Activated T-cell treated with anti-CD3 and anti-CD28 coated beads, Interleukin-2, amount 50 U/mL, for 4 hours (primary cell): Measurements from ENCODE around the gene IQGAP1. TPM values are rescaled to one million over a fixed set of nuclear protein-coding genes. Genes with fewer than 3 reads are reported as not detected.

ENCODE experiments used
- ATAC-seq, 2 donors: fragments of 200-7000 bp; cut with Tn5 transposase; one replicate each; pipeline ENCODE4 v1.10.0; 2021
- DNase-seq: peaks from one replicate; pipeline ENCODE4 v3.0.0-alpha.2; 2020
- H3K27me3 Mint-ChIP-seq: one replicate; pipeline ENCODE4 v1.8.0; 2021; ENCODE audit warnings: low read depth, mixed read lengths
- H3K36me3 Mint-ChIP-seq: one replicate; pipeline ENCODE4 v1.8.0; 2022; ENCODE audit warnings: mixed read lengths; ENCODE audit not compliant: insufficient read depth
- H3K4me1 Mint-ChIP-seq: one replicate; pipeline ENCODE4 v1.8.0; 2021; ENCODE audit warnings: low read depth, mixed read lengths
- H3K4me3 Mint-ChIP-seq: one replicate; pipeline ENCODE4 v1.8.0; 2021; ENCODE audit warnings: mild to moderate bottlenecking, moderate library complexity, mixed read lengths
- H3K9me3 Mint-ChIP-seq: one replicate; pipeline ENCODE4 v1.8.0; 2021; ENCODE audit warnings: mixed read lengths
- total RNA-seq, 3 donors: library from RNA; stranded (reverse); gene quantifications; one replicate each; pipeline ENCODE4 v1.2.1, GENCODE V29; 2021

Gene IQGAP1
- total RNA-seq, 3 donors from 2014 or later = 83.1 to 96.0 (median 91.4) TPM

GRCh38 chr15:90389513-90389912, 1.5 kb downstream of the IQGAP1 start:
- H3K27me3 Mint-ChIP-seq = no peaks in the 10 kb centered on the region
- H3K4me1 Mint-ChIP-seq = peaks cover 56% of the 10 kb centered on the region
- peak overlapping the region; percentile 87 for H3K4me3 Mint-ChIP-seq
- DNase-seq (no peak), ATAC-seq (no peak)
- peaks cover 29% of the 10 kb centered on the region for H3K36me3 Mint-ChIP-seq
- no peaks in the 10 kb centered on the region for H3K9me3 Mint-ChIP-seq

GRCh38 chr15:90393040-90393439, 5.0 kb downstream of the IQGAP1 start:
- H3K9me3 Mint-ChIP-seq = no peaks in the 10 kb centered on the region
- no peak for DNase-seq
- H3K4me3 Mint-ChIP-seq = no peak overlapping the region
- no peak for ATAC-seq
- H3K4me1 Mint-ChIP-seq = peaks cover 71% of the 10 kb centered on the region
- no peaks in the 10 kb centered on the region for H3K27me3 Mint-ChIP-seq
- H3K36me3 Mint-ChIP-seq = peaks cover 38% of the 10 kb centered on the region

GRCh38 chr15:90394074-90394473, 6.0 kb downstream of the IQGAP1 start:
- no peak for DNase-seq
- Mint-ChIP-seq H3K4me1 (peaks cover 74% of the 10 kb centered on the region), H3K9me3 (no peaks in the 10 kb centered on the region), H3K27me3 (no peaks in the 10 kb centered on the region), H3K4me3 (no peak overlapping the region), H3K36me3 (peaks cover 37% of the 10 kb centered on the region)
- no peak for ATAC-seq

GRCh38 chr15:90394748-90395442, 6.9 kb downstream of the IQGAP1 start:
- Mint-ChIP-seq H3K9me3 (no peaks in the 10 kb centered on the region), H3K4me3 (no peak overlapping the region), H3K4me1 (peaks cover 73% of the 10 kb centered on the region), H3K27me3 (no peaks in the 10 kb centered on the region), H3K36me3 (peaks cover 36% of the 10 kb centered on the region)
- ATAC-seq (no peak), DNase-seq (no peak)

- Mint-ChIP-seq H3K4me1 (peaks cover 73% of the 10 kb centered on the region), H3K4me3 (no peak overlapping the region), H3K36me3 (peaks cover 27% of the 10 kb centered on the region), H3K9me3 (no peaks in the 10 kb centered on the region), H3K27me3 (no peaks in the 10 kb centered on the region)
- ATAC-seq (no peak), DNase-seq (no peak)
Measured at GRCh38 chr15:90396321-90396720, 8.3 kb downstream of the IQGAP1 start.

- Mint-ChIP-seq H3K4me1 (peaks cover 69% of the 10 kb centered on the region), H3K27me3 (no peaks in the 10 kb centered on the region), H3K4me3 (peak overlapping the region; percentile 74), H3K9me3 (no peaks in the 10 kb centered on the region), H3K36me3 (peaks cover 17% of the 10 kb centered on the region)
- ATAC-seq (peak in 1 of 2 donors; percentile 15), DNase-seq (no peak)
Measured at GRCh38 chr15:90400005-90400758, 12.1 kb downstream of the IQGAP1 start.

GRCh38 chr15:90400759-90401314, 12.8 kb downstream of the IQGAP1 start:
- Mint-ChIP-seq H3K4me3 (peak overlapping the region; percentile 74), H3K36me3 (peaks cover 17% of the 10 kb centered on the region), H3K9me3 (no peaks in the 10 kb centered on the region), H3K27me3 (no peaks in the 10 kb centered on the region), H3K4me1 (peaks cover 68% of the 10 kb centered on the region)
- ATAC-seq (peak; percentile 100), DNase-seq (peak; percentile 39)

GRCh38 chr15:90401495-90401894, 13.5 kb downstream of the IQGAP1 start:
- no peak for DNase-seq
- Mint-ChIP-seq H3K4me3 (peak overlapping the region; percentile 74), H3K36me3 (peaks cover 12% of the 10 kb centered on the region), H3K9me3 (no peaks in the 10 kb centered on the region), H3K27me3 (no peaks in the 10 kb centered on the region), H3K4me1 (peaks cover 68% of the 10 kb centered on the region)
- no peak for ATAC-seq

GRCh38 chr15:90402223-90402622, 14.2 kb downstream of the IQGAP1 start:
- ATAC-seq = no peak
- Mint-ChIP-seq H3K4me1 (peaks cover 72% of the 10 kb centered on the region), H3K36me3 (peaks cover 12% of the 10 kb centered on the region), H3K4me3 (peak overlapping the region; percentile 11), H3K27me3 (no peaks in the 10 kb centered on the region), H3K9me3 (no peaks in the 10 kb centered on the region)
- no peak for DNase-seq

GRCh38 chr15:90402767-90403166, 14.7 kb downstream of the IQGAP1 start:
- H3K4me1 Mint-ChIP-seq = peaks cover 76% of the 10 kb centered on the region
- ATAC-seq (no peak), DNase-seq (no peak)
- no peak overlapping the region for H3K4me3 Mint-ChIP-seq
- H3K9me3 Mint-ChIP-seq = no peaks in the 10 kb centered on the region
- H3K27me3 Mint-ChIP-seq = no peaks in the 10 kb centered on the region
- H3K36me3 Mint-ChIP-seq = peaks cover 12% of the 10 kb centered on the region

- DNase-seq (no peak), ATAC-seq (no peak)
- Mint-ChIP-seq H3K27me3 (no peaks in the 10 kb centered on the region), H3K36me3 (peaks cover 23% of the 10 kb centered on the region), H3K4me3 (no peak overlapping the region), H3K4me1 (peaks cover 81% of the 10 kb centered on the region), H3K9me3 (peaks cover 4% of the 10 kb centered on the region)
Measured at GRCh38 chr15:90405055-90405607, 17.1 kb downstream of the IQGAP1 start.

- Mint-ChIP-seq H3K4me3 (no peak overlapping the region), H3K27me3 (no peaks in the 10 kb centered on the region), H3K4me1 (peaks cover 74% of the 10 kb centered on the region), H3K36me3 (peaks cover 24% of the 10 kb centered on the region), H3K9me3 (peaks cover 4% of the 10 kb centered on the region)
- ATAC-seq = no peak
- DNase-seq = no peak
Measured at GRCh38 chr15:90407336-90407735, 19.3 kb downstream of the IQGAP1 start.

- no peak for DNase-seq
- peaks cover 75% of the 10 kb centered on the region for H3K4me1 Mint-ChIP-seq
- peak; percentile 94 for ATAC-seq
- peak overlapping the region; percentile 3 for H3K4me3 Mint-ChIP-seq
- H3K27me3 Mint-ChIP-seq = no peaks in the 10 kb centered on the region
- peaks cover 22% of the 10 kb centered on the region for H3K36me3 Mint-ChIP-seq
- H3K9me3 Mint-ChIP-seq = peaks cover 4% of the 10 kb centered on the region
Measured at GRCh38 chr15:90407871-90408317, 19.9 kb downstream of the IQGAP1 start.

- H3K27me3 Mint-ChIP-seq = no peaks in the 10 kb centered on the region
Measured at GRCh38 chr15:90408657-90409056, 20.6 kb downstream of the IQGAP1 start.

More at GRCh38 chr15:90408657-90409056, 20.6 kb downstream of the IQGAP1 start:
- no peak for ATAC-seq
- Mint-ChIP-seq H3K36me3 (peaks cover 22% of the 10 kb centered on the region), H3K9me3 (peaks cover 4% of the 10 kb centered on the region), H3K4me1 (peaks cover 80% of the 10 kb centered on the region), H3K4me3 (no peak overlapping the region)
- DNase-seq = no peak
